Large intestine (tissue), 3 donors: ENCODE results near the gene ADAMTS3. TPM values are rescaled to one million over a fixed set of nuclear protein-coding genes. Genes with fewer than 3 reads are reported as not detected.

ENCODE experiments used
- DNase-seq, 2 donors: peaks; one replicate each; pipeline versions ENCODE4 v3.0.0 to v3.0.0-alpha.2; 2013
- H3K27ac ChIP-seq: one replicate; pipeline ENCODE4 v1.5.1; 2013; ENCODE audit warnings: low read length
- H3K27me3 ChIP-seq: 2 replicates; pipeline ENCODE4 v1.6.1; 2013; ENCODE audit warnings: low read length; ENCODE audit not compliant: control insufficient read depth, insufficient read depth
- H3K36me3 ChIP-seq: 2 replicates; pipeline ENCODE4 v1.6.1; 2013; ENCODE audit warnings: low read length; ENCODE audit not compliant: control insufficient read depth, insufficient read depth
- H3K4me1 ChIP-seq: one replicate; pipeline ENCODE4 v1.6.1; 2013; ENCODE audit warnings: low read length; ENCODE audit not compliant: control insufficient read depth, insufficient read depth
- H3K4me3 ChIP-seq: one replicate; pipeline ENCODE4 v1.5.1; 2013; ENCODE audit warnings: low read length
- H3K9me3 ChIP-seq: one replicate; pipeline ENCODE4 v1.6.1; 2013; ENCODE audit warnings: mild to moderate bottlenecking, low read depth, low read length, moderate library complexity; ENCODE audit not compliant: control insufficient read depth
- whole genome bisulfite sequencing: methylation state at CpG from one replicate; pipeline ENCODE4 v1.1.5; 2013; ENCODE audit warnings: low lambda C conversion rate; ENCODE audit not compliant: insufficient coverage; 5-methylcytosine and 5-hydroxymethylcytosine counted together
- polyA plus RNA-seq: library from polyadenylated mRNA; unstranded; fragments of 120-200 nt; gene quantifications from one replicate; pipeline ENCODE4 v1.2.1, GENCODE V29; 2013

ADAMTS3 gene
- polyA plus RNA-seq, 1 donor: 2.2 TPM

GRCh38 chr4:72305620-72306019 is 263.4 kb downstream of the ADAMTS3 start:
- H3K9me3 ChIP-seq: no peaks in the 10 kb centered on the region
- no peaks in the 10 kb centered on the region for H3K36me3 ChIP-seq
- DNase-seq: no peak
- H3K27ac ChIP-seq: no peak overlapping the region
- H3K27me3 ChIP-seq: no peaks in the 10 kb centered on the region
- 86% methylated on average over 2 of the region's 9 CpGs for WGBS
- H3K4me1 ChIP-seq: no peaks in the 10 kb centered on the region
- no peak overlapping the region for H3K4me3 ChIP-seq

GRCh38 chr4:72305080-72305479 is 263.9 kb downstream of the ADAMTS3 start:
- H3K27ac ChIP-seq: no peak overlapping the region
- 92% methylated on average over 2 of the region's 4 CpGs for WGBS
- H3K9me3 ChIP-seq: no peaks in the 10 kb centered on the region
- no peaks in the 10 kb centered on the region for H3K27me3 ChIP-seq
- H3K36me3 ChIP-seq: no peaks in the 10 kb centered on the region
- no peak overlapping the region for H3K4me3 ChIP-seq
- no peak for DNase-seq
- H3K4me1 ChIP-seq: no peaks in the 10 kb centered on the region

- Histone ChIP-seq H3K4me1 (no peaks in the 10 kb centered on the region), H3K4me3 (no peak overlapping the region), H3K27ac (no peak overlapping the region), H3K9me3 (no peaks in the 10 kb centered on the region), H3K36me3 (no peaks in the 10 kb centered on the region), H3K27me3 (no peaks in the 10 kb centered on the region)
- 71% methylated on average over 1 of the region's 4 CpGs for WGBS
- peak; percentile 9 to 24 for DNase-seq
Measured at GRCh38 chr4:72302981-72303704, 265.9 kb downstream of the ADAMTS3 start.

- Histone ChIP-seq H3K4me3 (no peak overlapping the region), H3K4me1 (no peaks in the 10 kb centered on the region), H3K27me3 (no peaks in the 10 kb centered on the region), H3K36me3 (no peaks in the 10 kb centered on the region), H3K9me3 (no peaks in the 10 kb centered on the region), H3K27ac (no peak overlapping the region)
- 100% methylated on average over 1 of the region's 2 CpGs for WGBS
- DNase-seq: no peak
Measured at GRCh38 chr4:72301759-72302158, 267.3 kb downstream of the ADAMTS3 start.

- no peaks in the 10 kb centered on the region for H3K27me3 ChIP-seq
- H3K4me3 ChIP-seq: no peak overlapping the region
- no peaks in the 10 kb centered on the region for H3K4me1 ChIP-seq
- H3K36me3 ChIP-seq: no peaks in the 10 kb centered on the region
- DNase-seq: no peak
- H3K9me3 ChIP-seq: no peaks in the 10 kb centered on the region
- no peak overlapping the region for H3K27ac ChIP-seq
- no CpG with 5 or more reads among the region's 1 CpG for WGBS
Measured at GRCh38 chr4:72300126-72300525, 268.9 kb downstream of the ADAMTS3 start.

- Histone ChIP-seq H3K27ac (no peak overlapping the region), H3K27me3 (no peaks in the 10 kb centered on the region), H3K4me3 (no peak overlapping the region), H3K36me3 (no peaks in the 10 kb centered on the region), H3K4me1 (no peaks in the 10 kb centered on the region), H3K9me3 (no peaks in the 10 kb centered on the region)
- peak; percentile 9 to 36 for DNase-seq
- 7% methylated on average over 3 of the region's 5 CpGs for WGBS
Measured at GRCh38 chr4:72295966-72296557, 273.0 kb downstream of the ADAMTS3 start.

- H3K4me1 ChIP-seq: no peaks in the 10 kb centered on the region
- H3K9me3 ChIP-seq: no peaks in the 10 kb centered on the region
- no CpG with 5 or more reads among the region's 9 CpGs for WGBS
- H3K36me3 ChIP-seq: no peaks in the 10 kb centered on the region
- no peak overlapping the region for H3K27ac ChIP-seq
- no peaks in the 10 kb centered on the region for H3K27me3 ChIP-seq
- DNase-seq: no peak
- no peak overlapping the region for H3K4me3 ChIP-seq
Measured at GRCh38 chr4:72290737-72291136, 278.3 kb downstream of the ADAMTS3 start.

- Histone ChIP-seq H3K9me3 (no peaks in the 10 kb centered on the region), H3K27ac (no peak overlapping the region), H3K4me3 (no peak overlapping the region), H3K27me3 (no peaks in the 10 kb centered on the region), H3K4me1 (no peaks in the 10 kb centered on the region), H3K36me3 (no peaks in the 10 kb centered on the region)
- no peak for DNase-seq
- WGBS: no CpG with 5 or more reads among the region's 2 CpGs
Measured at GRCh38 chr4:72286910-72287309, 282.1 kb downstream of the ADAMTS3 start.

- Histone ChIP-seq H3K36me3 (no peaks in the 10 kb centered on the region), H3K9me3 (no peaks in the 10 kb centered on the region), H3K27me3 (no peaks in the 10 kb centered on the region), H3K4me1 (no peaks in the 10 kb centered on the region), H3K4me3 (no peak overlapping the region), H3K27ac (no peak overlapping the region)
- no CpG with 5 or more reads among the region's 1 CpG for WGBS
- DNase-seq: no peak
Measured at GRCh38 chr4:72286185-72286584, 282.8 kb downstream of the ADAMTS3 start.

GRCh38 chr4:72283357-72283756 is 285.7 kb downstream of the ADAMTS3 start:
- Histone ChIP-seq H3K4me3 (no peak overlapping the region), H3K36me3 (no peaks in the 10 kb centered on the region), H3K4me1 (no peaks in the 10 kb centered on the region), H3K9me3 (no peaks in the 10 kb centered on the region), H3K27me3 (no peaks in the 10 kb centered on the region), H3K27ac (no peak overlapping the region)
- no peak for DNase-seq
- no CpG with 5 or more reads among the region's 3 CpGs for WGBS

- Histone ChIP-seq H3K4me3 (no peak overlapping the region), H3K27ac (no peak overlapping the region), H3K4me1 (no peaks in the 10 kb centered on the region), H3K9me3 (no peaks in the 10 kb centered on the region), H3K27me3 (no peaks in the 10 kb centered on the region), H3K36me3 (no peaks in the 10 kb centered on the region)
- no CpG with 5 or more reads among the region's 3 CpGs for WGBS
- DNase-seq: no peak
Measured at GRCh38 chr4:72280252-72280651, 288.8 kb downstream of the ADAMTS3 start.
